Measurements from ENCODE around the gene PGAP2. TPM values are rescaled to one million over a fixed set of nuclear protein-coding genes. Genes with fewer than 3 reads are reported as not detected.

Gene PGAP2
- total and polyA plus RNA-seq, 9 donors = 7.7 to 17.6 (median 13.1) TPM

DNA sequence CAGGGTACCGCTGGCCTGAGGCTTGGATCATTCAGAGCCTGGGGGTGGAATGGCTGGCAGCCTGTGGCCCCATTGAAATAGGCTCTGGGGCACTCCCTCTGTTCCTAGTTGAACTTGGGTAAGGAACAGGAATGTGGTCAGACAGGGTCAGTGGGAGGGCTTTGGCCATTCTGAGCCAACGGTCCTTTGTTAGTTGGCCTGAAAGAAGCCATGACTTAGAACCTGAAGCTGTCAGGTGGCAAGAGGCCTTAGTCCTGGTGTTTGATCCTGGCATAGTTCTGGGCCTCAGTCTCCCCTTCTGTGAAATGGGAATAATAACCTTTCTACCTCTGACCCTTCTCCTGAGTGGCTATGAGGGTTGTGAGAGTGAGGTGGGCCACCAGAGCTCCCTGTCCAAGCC, 8.3 kb downstream of the PGAP2 start:
- H3K4me1 ChIP-seq (ENCODE audit: insufficient read depth) = no peaks in the 10 kb centered on the region
- no peak overlapping the region for H3K4me3 ChIP-seq
- TF ChIP-seq, protein P1, sequence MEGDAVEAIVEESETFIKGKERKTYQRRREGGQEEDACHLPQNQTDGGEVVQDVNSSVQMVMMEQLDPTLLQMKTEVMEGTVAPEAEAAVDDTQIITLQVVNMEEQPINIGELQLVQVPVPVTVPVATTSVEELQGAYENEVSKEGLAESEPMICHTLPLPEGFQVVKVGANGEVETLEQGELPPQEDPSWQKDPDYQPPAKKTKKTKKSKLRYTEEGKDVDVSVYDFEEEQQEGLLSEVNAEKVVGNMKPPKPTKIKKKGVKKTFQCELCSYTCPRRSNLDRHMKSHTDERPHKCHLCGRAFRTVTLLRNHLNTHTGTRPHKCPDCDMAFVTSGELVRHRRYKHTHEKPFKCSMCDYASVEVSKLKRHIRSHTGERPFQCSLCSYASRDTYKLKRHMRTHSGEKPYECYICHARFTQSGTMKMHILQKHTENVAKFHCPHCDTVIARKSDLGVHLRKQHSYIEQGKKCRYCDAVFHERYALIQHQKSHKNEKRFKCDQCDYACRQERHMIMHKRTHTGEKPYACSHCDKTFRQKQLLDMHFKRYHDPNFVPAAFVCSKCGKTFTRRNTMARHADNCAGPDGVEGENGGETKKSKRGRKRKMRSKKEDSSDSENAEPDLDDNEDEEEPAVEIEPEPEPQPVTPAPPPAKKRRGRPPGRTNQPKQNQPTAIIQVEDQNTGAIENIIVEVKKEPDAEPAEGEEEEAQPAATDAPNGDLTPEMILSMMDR (IDR thresholded peaks at IDR 0.05) = no peak
- no peak for TF ChIP-seq POLR2A (IDR thresholded peaks at IDR 0.05)
- no peak for TF ChIP-seq EP300 (IDR thresholded peaks at IDR 0.05)
- DNase-seq = no peak
- no peaks in the 10 kb centered on the region for H3K9me3 ChIP-seq
- H3K36me3 ChIP-seq = no peaks in the 10 kb centered on the region
- intact Hi-C loops (cut with DNase I) = no loop called here
- 83 to 86% (median 83%) methylated on average over 2 of the region's 2 CpGs for WGBS, 3 donors
- no peak overlapping the region for H3K27ac ChIP-seq
- no peaks in the 10 kb centered on the region for H3K27me3 ChIP-seq

DNA sequence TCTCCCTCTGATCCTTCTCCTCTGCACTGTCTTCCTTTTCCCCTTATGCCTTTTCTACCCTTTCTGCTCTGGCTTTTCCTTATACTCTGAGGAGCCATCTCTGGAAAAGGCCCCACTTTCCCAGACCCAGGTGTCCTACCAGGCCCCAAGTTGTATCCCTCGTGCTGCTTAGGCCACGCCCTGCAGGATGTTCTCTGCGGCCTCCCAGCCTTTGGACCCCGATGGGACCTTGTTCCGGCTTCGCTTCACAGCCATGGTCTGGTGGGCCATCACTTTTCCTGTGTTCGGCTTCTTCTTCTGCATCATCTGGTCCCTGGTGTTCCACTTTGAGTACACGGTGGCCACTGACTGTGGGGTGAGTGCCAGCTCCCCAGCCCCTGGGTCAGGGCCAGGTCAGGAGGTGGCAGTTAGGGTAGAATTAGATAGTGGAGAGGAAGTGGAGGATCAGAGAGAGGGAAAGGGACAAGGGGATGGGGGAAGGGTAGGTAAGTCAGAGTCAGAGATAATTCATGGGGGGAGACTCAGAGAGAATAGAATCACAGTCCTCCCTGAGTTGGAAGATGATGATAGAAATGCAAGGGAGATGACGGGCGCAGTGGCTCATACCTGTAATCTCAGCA, 8.9 kb downstream of the PGAP2 start:
- intact Hi-C loops (cut with DNase I) = no loop called here
- no peak for DNase-seq
- TF ChIP-seq, protein P1 (IDR thresholded peaks at IDR 0.05) = no peak
- TF ChIP-seq POLR2A (IDR thresholded peaks at IDR 0.05) (no peak), EP300 (IDR thresholded peaks at IDR 0.05) (no peak)
- Histone ChIP-seq H3K27me3 (no peaks in the 10 kb centered on the region), H3K4me1 (ENCODE audit: insufficient read depth) (no peaks in the 10 kb centered on the region), H3K9me3 (no peaks in the 10 kb centered on the region), H3K4me3 (no peak overlapping the region), H3K36me3 (no peaks in the 10 kb centered on the region), H3K27ac (no peak overlapping the region)
- 86 to 90% (median 89%) methylated on average over 10 of the region's 10 CpGs for WGBS, 3 donors

DNA sequence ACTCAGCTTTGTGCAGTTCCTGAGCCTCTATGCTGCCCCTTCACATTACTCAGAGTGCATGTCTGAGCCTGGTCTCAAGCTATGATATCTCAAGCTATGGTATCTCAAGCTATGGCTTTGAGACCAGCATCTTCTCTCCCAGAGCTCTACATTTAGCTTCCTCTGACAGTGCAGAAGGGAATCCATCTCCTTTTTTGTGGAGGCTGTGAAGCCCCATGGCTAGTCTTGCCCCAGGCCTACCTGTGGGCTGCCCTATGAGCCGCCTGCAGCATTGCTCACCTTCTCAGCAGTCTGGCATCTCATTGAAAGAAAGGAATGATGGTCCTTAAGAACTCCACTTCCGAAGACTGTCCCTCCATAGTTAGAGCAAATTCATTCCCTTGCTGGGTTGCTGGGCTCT, 12.6 kb downstream of the PGAP2 start:
- no peak for DNase-seq
- WGBS, 3 donors = 96 to 100% (median 98%) methylated on average over 2 of the region's 2 CpGs
- Histone ChIP-seq H3K4me3 (no peak overlapping the region), H3K36me3 (no peaks in the 10 kb centered on the region), H3K9me3 (no peaks in the 10 kb centered on the region), H3K27ac (no peak overlapping the region), H3K27me3 (no peaks in the 10 kb centered on the region), H3K4me1 (ENCODE audit: insufficient read depth) (no peaks in the 10 kb centered on the region)
- intact Hi-C loops (cut with DNase I) = no loop called here
- TF ChIP-seq, protein P1 (IDR thresholded peaks at IDR 0.05) = no peak
- no peak for TF ChIP-seq EP300 (IDR thresholded peaks at IDR 0.05)
- no peak for TF ChIP-seq POLR2A (IDR thresholded peaks at IDR 0.05)

DNA sequence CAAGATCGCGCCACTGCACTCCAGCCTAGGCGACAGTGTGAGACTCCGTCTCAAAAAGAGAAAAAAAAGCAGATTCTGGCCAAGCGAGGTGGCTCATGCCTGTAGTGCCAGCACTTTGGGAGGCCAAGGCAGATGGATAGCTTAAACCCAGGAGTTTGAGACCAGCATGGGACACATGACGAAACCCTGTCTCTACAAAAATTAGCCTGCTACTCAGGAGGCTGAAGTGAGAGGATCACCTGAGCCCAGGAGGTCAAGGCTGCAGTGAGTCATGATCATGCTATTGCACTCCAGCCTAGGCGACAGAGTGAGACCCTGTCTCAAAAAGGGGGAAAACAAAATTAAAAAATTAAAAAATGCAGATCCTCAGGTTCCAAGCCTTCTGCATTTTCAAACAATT, 14.0 kb downstream of the PGAP2 start:
- H3K4me1 ChIP-seq (ENCODE audit: insufficient read depth) = no peaks in the 10 kb centered on the region
- no peaks in the 10 kb centered on the region for H3K9me3 ChIP-seq
- TF ChIP-seq POLR2A (IDR thresholded peaks at IDR 0.05) = no peak
- TF ChIP-seq, protein P1 (IDR thresholded peaks at IDR 0.05) = no peak
- no peak for DNase-seq
- intact Hi-C loops (cut with DNase I) = no loop called here
- no peak overlapping the region for H3K27ac ChIP-seq
- no peak overlapping the region for H3K4me3 ChIP-seq
- H3K27me3 ChIP-seq = no peaks in the 10 kb centered on the region
- no peaks in the 10 kb centered on the region for H3K36me3 ChIP-seq
- 91 to 94% (median 94%) methylated on average over 7 of the region's 7 CpGs for WGBS, 3 donors

Measured in ovary (tissue), 9 donors.